ENCODE results near the gene USP5.
"Not testable (repeated sequence)": the region's sequence is repeated elsewhere in the genome, so short reads cannot be mapped to it uniquely, and the experiment has no call there.

USP5 gene

GRCh38 chr12:6854036-6854435 is 2.1 kb downstream of the USP5 start:
- no peak for DNase-seq

GRCh38 chr12:6855322-6855721 is 3.4 kb downstream of the USP5 start:
- in situ Hi-C loops (cut with HindIII; ENCODE audit: low pct_ligation_motif_present, low pct_unique_long_range_greater_than_20kb, low sequenced_read_pairs), result no loop called here
- DNase-seq, result no peak

More at GRCh38 chr12:6854036-6854435, 2.1 kb downstream of the USP5 start:
- in situ Hi-C loops (cut with HindIII; ENCODE audit: low pct_ligation_motif_present, low pct_unique_long_range_greater_than_20kb, low sequenced_read_pairs), result no loop called here

GRCh38 chr12:6858799-6859198 is 6.8 kb downstream of the USP5 start:
- no peak for DNase-seq
- in situ Hi-C loops (cut with HindIII; ENCODE audit: low pct_ligation_motif_present, low pct_unique_long_range_greater_than_20kb, low sequenced_read_pairs), result no loop called here

- in situ Hi-C loops (cut with HindIII; ENCODE audit: low pct_ligation_motif_present, low pct_unique_long_range_greater_than_20kb, low sequenced_read_pairs), result no loop called here
Measured at GRCh38 chr12:6860116-6860515, 8.2 kb downstream of the USP5 start.

GRCh38 chr12:6860942-6861341 is 9.0 kb downstream of the USP5 start:
- in situ Hi-C loops (cut with HindIII; ENCODE audit: low pct_ligation_motif_present, low pct_unique_long_range_greater_than_20kb, low sequenced_read_pairs), result no loop called here
- no peak for DNase-seq

More at GRCh38 chr12:6860116-6860515, 8.2 kb downstream of the USP5 start:
- no peak for DNase-seq

- in situ Hi-C loops (cut with HindIII; ENCODE audit: low pct_ligation_motif_present, low pct_unique_long_range_greater_than_20kb, low sequenced_read_pairs), result no loop called here
- DNase-seq, result no peak
Measured at GRCh38 chr12:6861391-6861790, 9.4 kb downstream of the USP5 start.

- in situ Hi-C loops (cut with HindIII; ENCODE audit: low pct_ligation_motif_present, low pct_unique_long_range_greater_than_20kb, low sequenced_read_pairs), result no loop called here
- DNase-seq, result no peak
Measured at GRCh38 chr12:6863033-6863432, 11.1 kb downstream of the USP5 start.

- in situ Hi-C loops (cut with HindIII; ENCODE audit: low pct_ligation_motif_present, low pct_unique_long_range_greater_than_20kb, low sequenced_read_pairs), result no loop called here
- no peak for DNase-seq
Measured at GRCh38 chr12:6863586-6864321, 11.8 kb downstream of the USP5 start.

GRCh38 chr12:6865307-6865706 is 13.4 kb downstream of the USP5 start:
- in situ Hi-C loops (cut with HindIII; ENCODE audit: low pct_ligation_motif_present, low pct_unique_long_range_greater_than_20kb, low sequenced_read_pairs); DNase-seq: not testable (repeated sequence)

- no peak for DNase-seq
- in situ Hi-C loops (cut with HindIII; ENCODE audit: low pct_ligation_motif_present, low pct_unique_long_range_greater_than_20kb, low sequenced_read_pairs), result no loop called here
Measured at GRCh38 chr12:6866163-6866919, 14.4 kb downstream of the USP5 start.

GRCh38 chr12:6866920-6867412 is 15.0 kb downstream of the USP5 start:
- peak; percentile 36 for DNase-seq
- in situ Hi-C loops (cut with HindIII; ENCODE audit: low pct_ligation_motif_present, low pct_unique_long_range_greater_than_20kb, low sequenced_read_pairs), result no loop called here

GRCh38 chr12:6867413-6868210 is 15.7 kb downstream of the USP5 start, which contains the start of gene TPI1:
Gene TPI1 (plus strand): TSS chr12:6867531. CDS start chr12:6867567, 36 bp downstream.
- in situ Hi-C loops (cut with HindIII; ENCODE audit: low pct_ligation_motif_present, low pct_unique_long_range_greater_than_20kb, low sequenced_read_pairs), result no loop called here
- DNase-seq, result peak; percentile 85

GRCh38 chr12:6868211-6869048 is 16.5 kb downstream of the USP5 start:
- in situ Hi-C loops (cut with HindIII; ENCODE audit: low pct_ligation_motif_present, low pct_unique_long_range_greater_than_20kb, low sequenced_read_pairs), result no loop called here
- DNase-seq, result peak; percentile 36

- in situ Hi-C loops (cut with HindIII; ENCODE audit: low pct_ligation_motif_present, low pct_unique_long_range_greater_than_20kb, low sequenced_read_pairs), result no loop called here
- DNase-seq, result peak; percentile 89
Measured at GRCh38 chr12:6869049-6870021, 17.4 kb downstream of the USP5 start.

- DNase-seq; in situ Hi-C loops (cut with HindIII; ENCODE audit: low pct_ligation_motif_present, low pct_unique_long_range_greater_than_20kb, low sequenced_read_pairs): not testable (repeated sequence)
Measured at GRCh38 chr12:6870304-6870703, 18.4 kb downstream of the USP5 start.

GRCh38 chr12:6871052-6871957 is 19.4 kb downstream of the USP5 start:
- peak; percentile 67 for DNase-seq
- in situ Hi-C loops (cut with HindIII; ENCODE audit: low pct_ligation_motif_present, low pct_unique_long_range_greater_than_20kb, low sequenced_read_pairs), result no loop called here
